ENCODE measurements around the gene XXYLT1. TPM values are rescaled to one million over a fixed set of nuclear protein-coding genes. Genes with fewer than 3 reads are reported as not detected.

The XXYLT1 gene
- total RNA-seq, 2 experiments from 2014 or later, result 5.4 to 5.7 TPM

DNA sequence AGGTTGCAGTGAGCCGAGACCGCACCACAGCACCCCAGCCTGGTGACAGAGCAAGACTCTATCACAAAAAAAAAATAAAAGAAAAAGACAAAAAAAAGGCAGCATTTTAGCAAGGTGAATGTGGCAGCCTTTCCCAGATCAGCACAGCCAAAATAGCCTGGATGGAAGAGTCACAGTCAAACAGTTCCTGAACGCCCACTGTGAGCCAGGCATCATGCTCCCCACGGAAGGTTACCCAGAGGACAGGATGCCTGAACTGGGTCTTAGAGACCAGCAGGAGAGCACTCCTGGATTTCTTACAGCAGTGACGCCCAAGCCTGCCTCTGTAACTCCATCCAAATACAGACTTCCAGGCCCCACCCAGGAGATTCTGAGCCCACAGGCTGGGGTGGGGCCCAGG lies 4.5 kb downstream of the XXYLT1 start:
- H3K27ac Mint-ChIP-seq, result no peak overlapping the region
- no peaks in the 10 kb centered on the region for H3K9me3 Mint-ChIP-seq (ENCODE audit: low read depth)
- ATAC-seq (no peak), DNase-seq (no peak)
- peaks cover 15% of the 10 kb centered on the region for H3K4me1 Mint-ChIP-seq
- no peaks in the 10 kb centered on the region for H3K27me3 Mint-ChIP-seq
- no peak overlapping the region for H3K4me3 Mint-ChIP-seq
- peaks cover 6% of the 10 kb centered on the region for H3K36me3 Mint-ChIP-seq (ENCODE audit: low read depth)
- POLR2A ChIA-PET, result no interaction called here
- CTCF ChIA-PET, result interaction anchor here (0.9 kb wide), 1 partner anchor 595 kb away, joined by 3 read pairs; no protein-coding TSS in a partner anchor
- intact Hi-C loops (cut with DNase I, micrococcal nuclease), result no loop called here

DNA sequence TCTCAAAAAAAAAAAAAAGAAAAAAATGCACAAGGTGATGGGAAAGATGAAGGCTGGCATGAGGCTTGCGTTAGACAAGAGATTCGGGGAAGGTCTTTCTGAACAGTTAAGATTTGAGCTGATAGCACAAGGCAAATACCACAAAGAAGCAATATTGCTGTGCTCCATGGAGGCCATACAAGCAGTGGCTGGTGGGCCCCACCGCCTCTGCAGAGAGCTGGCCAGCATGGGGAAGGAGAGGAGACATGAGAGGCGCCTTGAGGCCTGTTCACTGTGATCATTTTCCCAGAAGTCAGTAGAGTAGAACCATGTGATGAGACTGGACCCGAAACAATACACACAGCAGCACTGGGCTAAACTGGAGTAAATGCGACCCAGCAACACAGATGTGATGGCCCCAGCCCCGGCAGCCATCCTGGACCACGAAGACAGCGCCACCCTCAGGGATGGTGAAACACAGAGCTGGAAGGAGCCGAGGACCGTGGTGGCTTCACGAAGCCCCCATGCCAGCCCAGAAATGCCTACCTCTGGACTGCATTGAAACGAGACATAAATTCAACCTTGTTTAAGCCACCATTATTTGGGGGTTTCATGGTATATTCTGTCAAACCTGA lies 5.5 kb downstream of the XXYLT1 start:
- Mint-ChIP-seq H3K36me3 (ENCODE audit: low read depth) (peaks cover 6% of the 10 kb centered on the region), H3K4me3 (no peak overlapping the region), H3K9me3 (ENCODE audit: low read depth) (no peaks in the 10 kb centered on the region), H3K27me3 (no peaks in the 10 kb centered on the region), H3K4me1 (peaks cover 22% of the 10 kb centered on the region), H3K27ac (no peak overlapping the region)
- ChIA-PET CTCF (interaction anchor here (0.5 to 1.0 kb wide), 4 partner anchors 186 to 594 kb away, joined by 3 to 4 read pairs (median 3); no protein-coding TSS in a partner anchor), POLR2A (no interaction called here)
- intact Hi-C loops (cut with DNase I, micrococcal nuclease), result no loop called here
- no peak for DNase-seq
- no peak for ATAC-seq

GRCh38 chr3:195263925-195264600 lies 6.9 kb downstream of the XXYLT1 start:
- no peaks in the 10 kb centered on the region for H3K27me3 Mint-ChIP-seq
- no peaks in the 10 kb centered on the region for H3K9me3 Mint-ChIP-seq (ENCODE audit: low read depth)
- DNase-seq, result no peak
- no peak overlapping the region for H3K4me3 Mint-ChIP-seq
- ATAC-seq, result no peak
- intact Hi-C loops (cut with DNase I, micrococcal nuclease), result loop anchor here in 1 of 2 experiments (5.0 kb wide), 2 partner anchors 372 to 932 kb away; no protein-coding TSS in a partner anchor
- H3K27ac Mint-ChIP-seq, result no peak overlapping the region
- ChIA-PET CTCF (interaction anchor here (1.2 kb wide), 2 partner anchors 9 to 581 kb away, joined by 3 to 7 read pairs; no protein-coding TSS in a partner anchor), POLR2A (interaction anchor here (0.6 kb wide), 1 partner anchor 96 kb away, joined by 4 read pairs; no protein-coding TSS in a partner anchor)
- peaks cover 12% of the 10 kb centered on the region for H3K4me1 Mint-ChIP-seq
- peaks cover 6% of the 10 kb centered on the region for H3K36me3 Mint-ChIP-seq (ENCODE audit: low read depth)

DNA sequence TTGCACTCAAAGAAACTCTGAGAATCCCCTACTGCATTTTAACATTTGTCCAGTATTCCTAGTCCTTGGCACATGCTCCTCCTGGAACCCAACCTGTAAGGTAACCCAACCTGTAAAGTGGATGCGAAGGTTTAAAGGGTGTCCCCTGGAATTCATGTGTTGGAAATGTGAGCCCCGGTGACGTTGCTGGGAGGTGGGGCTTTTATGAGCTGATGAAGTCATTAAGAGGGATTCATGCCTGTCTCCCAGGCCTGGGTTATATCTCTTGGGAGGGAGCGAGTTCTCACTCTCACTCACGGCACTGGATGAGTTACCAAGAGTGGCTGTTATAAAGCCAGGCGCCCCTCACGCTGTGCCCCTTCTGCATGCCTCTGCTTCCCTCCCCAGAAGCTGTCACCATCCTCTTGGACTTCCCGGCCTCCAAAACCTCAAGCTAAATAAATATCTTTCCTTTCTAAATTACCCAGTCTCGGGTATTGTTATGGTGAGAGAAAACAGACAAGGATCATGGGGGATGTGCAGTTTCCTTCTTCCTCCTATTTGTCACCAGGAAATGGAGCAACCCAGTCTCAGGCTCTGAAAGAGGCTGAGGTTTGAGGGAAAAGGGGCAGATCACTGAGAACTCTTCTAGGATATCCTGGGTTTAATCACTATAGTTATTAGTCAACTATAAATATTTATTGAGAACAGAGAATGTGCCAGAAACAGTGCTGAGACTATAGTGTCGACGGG lies 7.6 kb downstream of the XXYLT1 start:
- no peaks in the 10 kb centered on the region for H3K9me3 Mint-ChIP-seq (ENCODE audit: low read depth)

GRCh38 chr3:195261925-195262324 lies 9.0 kb downstream of the XXYLT1 start:
- CTCF ChIA-PET, result interaction anchor here (0.9 to 2.2 kb wide), 9 partner anchors 8 to 590 kb away, joined by 3 to 32 read pairs (median 7); partner anchors contain the start of genes LSG1 and XXYLT1
- Mint-ChIP-seq H3K36me3 (ENCODE audit: low read depth) (peaks cover 4% of the 10 kb centered on the region), H3K4me3 (no peak overlapping the region), H3K27ac (no peak overlapping the region), H3K27me3 (no peaks in the 10 kb centered on the region), H3K4me1 (peaks cover 15% of the 10 kb centered on the region), H3K9me3 (ENCODE audit: low read depth) (no peaks in the 10 kb centered on the region)
- DNase-seq, result no peak
- POLR2A ChIA-PET, result interaction anchor here (0.6 kb wide), 1 partner anchor 473 kb away, joined by 5 read pairs; no protein-coding TSS in a partner anchor
- ATAC-seq, result no peak
- intact Hi-C loops (cut with DNase I, micrococcal nuclease), result loop anchor here in 1 of 2 experiments (2.0 to 5.0 kb wide), 6 partner anchors 79 to 930 kb away; partner anchors contain the start of gene ATP13A3

More for the DNA sequence above, 7.6 kb downstream of the XXYLT1 start:
- intact Hi-C loops (cut with DNase I, micrococcal nuclease), result loop anchor here in 1 of 2 experiments (5.0 kb wide), 2 partner anchors 371 to 931 kb away; no protein-coding TSS in a partner anchor
- Mint-ChIP-seq H3K36me3 (ENCODE audit: low read depth) (peaks cover 6% of the 10 kb centered on the region), H3K4me1 (peaks cover 15% of the 10 kb centered on the region), H3K4me3 (no peak overlapping the region), H3K27ac (no peak overlapping the region), H3K27me3 (no peaks in the 10 kb centered on the region)
- DNase-seq, result no peak
- no peak for ATAC-seq
- POLR2A ChIA-PET, result no interaction called here
- CTCF ChIA-PET, result interaction anchor here (1.2 to 2.2 kb wide), 6 partner anchors 7 to 592 kb away, joined by 3 to 9 read pairs (median 7); partner anchors contain the start of genes LSG1 and XXYLT1

GRCh38 chr3:195260280-195260905 lies 10.6 kb downstream of the XXYLT1 start:
- H3K9me3 Mint-ChIP-seq (ENCODE audit: low read depth), result no peaks in the 10 kb centered on the region
- H3K36me3 Mint-ChIP-seq (ENCODE audit: low read depth), result peaks cover 3% of the 10 kb centered on the region
- CTCF ChIA-PET, result interaction anchor here (0.7 to 2.0 kb wide), 10 partner anchors 10 to 590 kb away, joined by 3 to 32 read pairs (median 4); partner anchors contain the start of gene XXYLT1
- peak overlapping the region; percentile 70 for H3K4me3 Mint-ChIP-seq
- POLR2A ChIA-PET, result interaction anchor here (0.6 kb wide), 1 partner anchor 261 kb away, joined by 4 read pairs; no protein-coding TSS in a partner anchor
- no peak overlapping the region for H3K27ac Mint-ChIP-seq
- peaks cover 15% of the 10 kb centered on the region for H3K4me1 Mint-ChIP-seq
- peak; percentile 53 for DNase-seq
- peak; percentile 31 for ATAC-seq
- H3K27me3 Mint-ChIP-seq, result no peaks in the 10 kb centered on the region
- intact Hi-C loops (cut with DNase I, micrococcal nuclease), result loop anchor here (1.0 to 5.0 kb wide), 11 partner anchors 78 to 928 kb away; partner anchors contain the start of genes ATP13A3 (in 1 of the 2) and LSG1 (in 1 of the 2)

DNA sequence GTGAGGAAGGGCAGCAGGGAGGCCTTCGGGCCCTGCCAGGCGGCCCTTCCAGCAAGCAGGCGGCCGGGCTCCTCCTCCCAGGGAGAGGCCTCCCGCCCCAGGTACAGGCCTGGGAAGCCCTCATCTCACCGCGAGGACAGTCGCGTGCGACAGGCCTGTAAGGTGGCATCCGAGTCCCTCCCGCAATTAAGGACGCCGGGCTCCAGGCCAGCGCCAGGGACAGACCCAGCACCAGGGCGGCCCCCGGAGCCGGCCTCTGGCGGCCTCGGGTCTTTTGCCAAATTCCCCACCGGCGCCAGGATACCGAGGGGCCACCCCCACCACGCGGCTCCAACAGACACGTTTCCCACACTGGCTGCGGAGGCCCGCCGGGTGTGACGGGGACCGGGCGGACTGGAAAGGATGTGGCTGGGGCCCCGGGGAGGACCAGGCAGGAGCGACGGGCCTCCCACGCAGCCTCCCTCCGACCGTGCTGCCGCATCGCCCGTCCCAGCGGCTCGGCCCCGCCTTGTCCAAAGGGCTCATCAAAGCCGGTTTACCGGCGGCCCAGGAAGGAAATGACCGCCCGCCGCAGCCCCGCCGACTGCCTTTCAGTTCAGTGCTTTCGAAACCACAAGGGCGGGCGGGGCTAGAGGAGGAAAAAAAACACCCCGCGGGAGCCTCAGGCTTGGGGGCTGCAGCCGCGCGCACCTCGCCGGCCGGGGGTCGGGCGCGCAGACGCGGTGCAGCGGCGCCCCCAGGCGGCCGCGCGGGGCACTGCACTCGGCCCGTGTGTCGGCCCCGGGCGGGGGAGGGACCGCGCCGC lies 11.3 kb downstream of the XXYLT1 start:
- intact Hi-C loops (cut with DNase I, micrococcal nuclease), result loop anchor here (1.0 to 5.0 kb wide), 11 partner anchors 77 to 927 kb away; partner anchors contain the start of genes ATP13A3 (in 1 of the 2) and LSG1 (in 1 of the 2)
- no peaks in the 10 kb centered on the region for H3K36me3 Mint-ChIP-seq (ENCODE audit: low read depth)
- H3K4me3 Mint-ChIP-seq, result peak overlapping the region; percentile 30
- peaks cover 15% of the 10 kb centered on the region for H3K4me1 Mint-ChIP-seq
- ChIA-PET CTCF (interaction anchor here (1.0 to 1.8 kb wide), 4 partner anchors 10 to 589 kb away, joined by 3 to 32 read pairs (median 5); partner anchors contain the start of genes LSG1 and XXYLT1), POLR2A (no interaction called here)
- H3K27ac Mint-ChIP-seq, result no peak overlapping the region
- ATAC-seq (peak; percentile 81), DNase-seq (peak; percentile 90)
- H3K27me3 Mint-ChIP-seq, result no peaks in the 10 kb centered on the region
- H3K9me3 Mint-ChIP-seq (ENCODE audit: low read depth), result no peaks in the 10 kb centered on the region

GRCh38 chr3:195259154-195259474 lies 11.8 kb downstream of the XXYLT1 start:
- Mint-ChIP-seq H3K4me3 (peak overlapping the region; percentile 30), H3K27ac (peak overlapping the region; percentile 55), H3K4me1 (peaks cover 15% of the 10 kb centered on the region), H3K36me3 (ENCODE audit: low read depth) (no peaks in the 10 kb centered on the region), H3K27me3 (no peaks in the 10 kb centered on the region), H3K9me3 (ENCODE audit: low read depth) (no peaks in the 10 kb centered on the region)
- no peak for DNase-seq
- POLR2A ChIA-PET, result interaction anchor here (0.8 kb wide), 1 partner anchor 576 kb away, joined by 4 read pairs; no protein-coding TSS in a partner anchor
- intact Hi-C loops (cut with DNase I, micrococcal nuclease), result no loop called here
- ATAC-seq, result no peak
- CTCF ChIA-PET, result interaction anchor here (1.0 to 1.4 kb wide), 3 partner anchors 12 to 588 kb away, joined by 3 to 6 read pairs (median 3); partner anchors contain the start of genes LSG1 and XXYLT1

DNA sequence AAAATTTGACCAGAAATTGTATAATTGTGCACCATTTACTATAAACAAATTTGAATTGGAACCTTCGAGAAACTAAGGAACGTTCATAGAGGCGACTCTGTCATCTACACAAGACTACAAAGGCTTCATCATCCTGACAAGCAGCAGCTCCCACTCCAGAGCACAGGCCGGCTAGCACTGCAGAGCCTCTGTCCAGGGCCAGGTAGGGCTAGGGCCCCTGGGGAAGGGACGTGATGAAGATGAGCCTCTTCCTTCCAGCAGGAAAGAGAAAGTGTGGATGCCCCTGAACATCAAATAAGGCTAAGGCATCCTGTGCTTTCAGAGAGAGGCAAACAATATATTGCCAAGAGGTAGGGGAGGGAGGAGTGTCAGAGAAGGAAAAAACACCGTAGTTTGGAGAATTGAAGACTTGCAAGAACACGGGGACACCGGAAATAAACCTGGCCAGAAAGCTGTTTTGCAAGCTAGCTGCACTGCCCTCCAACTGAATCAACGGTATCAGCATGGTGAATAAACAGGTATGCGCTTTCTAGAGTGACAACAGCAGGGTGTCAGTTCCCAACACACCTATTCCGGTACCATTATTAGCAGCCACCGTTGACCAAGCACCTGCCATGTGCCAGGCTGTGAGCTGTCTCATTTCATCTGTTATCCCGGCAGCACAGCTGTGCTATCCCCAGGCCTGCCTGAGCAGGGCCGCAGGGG lies 12.4 kb downstream of the XXYLT1 start:
- no peaks in the 10 kb centered on the region for H3K27me3 Mint-ChIP-seq
- peak overlapping the region; percentile 30 for H3K4me3 Mint-ChIP-seq
- no peaks in the 10 kb centered on the region for H3K9me3 Mint-ChIP-seq (ENCODE audit: low read depth)
- H3K36me3 Mint-ChIP-seq (ENCODE audit: low read depth), result no peaks in the 10 kb centered on the region
- peaks cover 15% of the 10 kb centered on the region for H3K4me1 Mint-ChIP-seq
- CTCF ChIA-PET, result interaction anchor here (1.0 to 1.4 kb wide), 3 partner anchors 13 to 588 kb away, joined by 3 to 6 read pairs (median 3); partner anchors contain the start of genes LSG1 and XXYLT1
- intact Hi-C loops (cut with DNase I, micrococcal nuclease), result no loop called here
- POLR2A ChIA-PET, result interaction anchor here (0.8 kb wide), 1 partner anchor 576 kb away, joined by 4 read pairs; no protein-coding TSS in a partner anchor
- ATAC-seq (no peak), DNase-seq (no peak)
- peak overlapping the region; percentile 55 for H3K27ac Mint-ChIP-seq
